Fibroblast of lung (primary cell): ENCODE results near the gene S100A11. TPM values are rescaled to one million over a fixed set of nuclear protein-coding genes. Genes with fewer than 3 reads are reported as not detected.

ENCODE experiments used
- DNase-seq, 2 donors: peaks; one replicate each; pipeline versions ENCODE4 v3.0.0 to v3.0.0-alpha.2; 2010; ENCODE audit warnings: low read depth in 2 of 2
- H2AFZ ChIP-seq: 2 replicates; pipeline ENCODE4 v1.5.1; 2012; ENCODE audit warnings: low read length, control low read depth, inconsistent platforms
- H3K27ac ChIP-seq: 2 replicates; pipeline ENCODE4 v1.5.1; 2011; ENCODE audit warnings: low read length, control low read depth; ENCODE audit not compliant: insufficient read depth
- H3K27me3 ChIP-seq: 2 replicates; pipeline ENCODE4 v1.5.1; 2011; ENCODE audit warnings: mild to moderate bottlenecking, low read length; ENCODE audit not compliant: control insufficient read depth, insufficient read depth
- H3K36me3 ChIP-seq: 2 replicates; pipeline ENCODE4 v1.5.1; 2011; ENCODE audit warnings: low read length; ENCODE audit not compliant: control insufficient read depth, insufficient read depth
- H3K4me1 ChIP-seq: 2 replicates; pipeline ENCODE4 v1.5.1; 2011; ENCODE audit warnings: low read length; ENCODE audit not compliant: control insufficient read depth, insufficient read depth; ENCODE audit errors: extremely low read depth
- H3K4me2 ChIP-seq: 2 replicates; pipeline ENCODE4 v1.5.1; 2011; ENCODE audit warnings: low read length, control low read depth; ENCODE audit not compliant: insufficient read depth; ENCODE audit errors: extremely low read depth
- H3K4me3 ChIP-seq, 4 experiments: fragments of 200-600 bp in 1 of 4; sonication (generic) in 1 of 4; replicated peaks in 1 of 4; 2 replicates each; pipeline ENCODE4 v1.5.1; 2011 to 2016; ENCODE audit warnings: low read length in 4 of 4, low read depth in 3 of 4, mild to moderate bottlenecking in 3 of 4, control low read depth in 2 of 4, inconsistent platforms in 1 of 4, mixed read lengths in 1 of 4; ENCODE audit not compliant: insufficient read depth in 1 of 4; ENCODE audit errors: control extremely low read depth in 1 of 4
- H3K79me2 ChIP-seq: 2 replicates; pipeline ENCODE4 v1.5.1; 2012; ENCODE audit warnings: mild to moderate bottlenecking, low read length, inconsistent platforms; ENCODE audit not compliant: control insufficient read depth, insufficient read depth
- H3K9ac ChIP-seq: 2 replicates; pipeline ENCODE4 v1.5.1; 2011; ENCODE audit warnings: mild to moderate bottlenecking, low read length, control low read depth; ENCODE audit not compliant: insufficient read depth
- H3K9me3 ChIP-seq: 2 replicates; pipeline ENCODE4 v1.5.1; 2012; ENCODE audit warnings: low read depth, low read length; ENCODE audit not compliant: control insufficient read depth, insufficient read depth
- H4K20me1 ChIP-seq: 2 replicates; pipeline ENCODE4 v1.5.1; 2011; ENCODE audit warnings: low read length; ENCODE audit not compliant: control insufficient read depth, insufficient read depth; ENCODE audit errors: extremely low read depth
- CTCF ChIP-seq, 2 donors: IDR thresholded peaks in 1 of 2; conservative IDR thresholded peaks in 1 of 2; 1 replicate in 1 of 2; 2 replicates in 1 of 2; pipeline ENCODE4 v1.5.1; 2011 to 2012; ENCODE audit warnings: low read length in 2 of 2, control low read depth in 1 of 2, inconsistent platforms in 1 of 2, low read depth in 1 of 2, mild to moderate bottlenecking in 1 of 2
- EZH2 ChIP-seq: IDR thresholded peaks from 2 replicates; pipeline ENCODE4 v1.5.1; 2012; ENCODE audit warnings: low read length, control low read depth, mild to moderate bottlenecking; ENCODE audit errors: missing control alignments
- polyA plus RNA-seq, 2 donors: library from polyadenylated mRNA; depleted of rRNA in 1 of 2; stranded (reverse) in 1 of 2; unstranded in 1 of 2; fragments of >200 nt; gene quantifications; 2 replicates each; pipeline ENCODE4 v1.2.1, GENCODE V29; 2011 to 2012; ENCODE audit warnings: missing spikeins in 1 of 2
- total RNA-seq: library from RNA; depleted of rRNA; stranded (reverse); fragments of >200 nt; gene quantifications from 2 replicates; pipeline ENCODE4 v1.2.1, GENCODE V29; 2014

The S100A11 gene
- total and polyA plus RNA-seq, 2 donors (not counting 1 experiment from before 2014, with no cell fraction given), result 55.8 to 1,144 TPM

- Histone ChIP-seq H3K4me3 (no peak overlapping the region), H3K27ac (no peak overlapping the region), H3K9ac (no peak overlapping the region), H3K4me2 (no peak overlapping the region), H3K79me2 (no peaks in the 10 kb centered on the region), H3K9me3 (no peaks in the 10 kb centered on the region), H3K36me3 (no peaks in the 10 kb centered on the region), H4K20me1 (no peaks in the 10 kb centered on the region), H3K27me3 (peaks cover 8% of the 10 kb centered on the region), H3K4me1 (peaks cover 18% of the 10 kb centered on the region), H2AFZ (no peak overlapping the region)
- TF ChIP-seq CTCF (conservative IDR thresholded peaks at IDR 0.05 in 1 of 2, IDR thresholded peaks at IDR 0.05 in 1 of 2; ENCODE audit: low read depth in 1 of 2, low read length in 2 of 2) (no peak), EZH2 (no peak)
- no peak for DNase-seq
Observed at GRCh38 chr1:151998611-151999362, 38.0 kb downstream of the S100A11 start.

- Histone ChIP-seq H3K4me3 (no peak overlapping the region), H3K79me2 (peaks cover 13% of the 10 kb centered on the region), H3K27ac (no peak overlapping the region), H3K36me3 (no peaks in the 10 kb centered on the region), H3K9me3 (no peaks in the 10 kb centered on the region), H2AFZ (no peak overlapping the region), H3K4me1 (peaks cover 17% of the 10 kb centered on the region), H4K20me1 (no peaks in the 10 kb centered on the region), H3K9ac (no peak overlapping the region), H3K27me3 (no peaks in the 10 kb centered on the region), H3K4me2 (no peak overlapping the region)
- DNase-seq, result no peak
- TF ChIP-seq EZH2 (no peak), CTCF (conservative IDR thresholded peaks at IDR 0.05 in 1 of 2, IDR thresholded peaks at IDR 0.05 in 1 of 2; ENCODE audit: low read depth in 1 of 2, low read length in 2 of 2) (no peak)
Observed at GRCh38 chr1:151997284-151997570, 39.6 kb downstream of the S100A11 start.

GRCh38 chr1:151995774-151996173, 41.0 kb downstream of the S100A11 start:
- Histone ChIP-seq H3K4me1 (peaks cover 8% of the 10 kb centered on the region), H3K27ac (peak overlapping the region; percentile 40), H3K79me2 (peaks cover 27% of the 10 kb centered on the region), H3K36me3 (no peaks in the 10 kb centered on the region), H3K4me2 (no peak overlapping the region), H2AFZ (no peak overlapping the region), H3K9ac (no peak overlapping the region), H3K4me3 (no peak overlapping the region), H4K20me1 (no peaks in the 10 kb centered on the region), H3K9me3 (no peaks in the 10 kb centered on the region), H3K27me3 (no peaks in the 10 kb centered on the region)
- no peak for TF ChIP-seq CTCF (conservative IDR thresholded peaks at IDR 0.05 in 1 of 2, IDR thresholded peaks at IDR 0.05 in 1 of 2; ENCODE audit: low read depth in 1 of 2, low read length in 2 of 2)
- TF ChIP-seq EZH2, result no peak
- DNase-seq, result peak in 1 of 2 donors; percentile 46
